ENCODE results near the gene BCAR1.
"Not testable (repeated sequence)": the region's sequence is repeated elsewhere in the genome, so short reads cannot be mapped to it uniquely, and the experiment has no call there.

The BCAR1 gene

DNA sequence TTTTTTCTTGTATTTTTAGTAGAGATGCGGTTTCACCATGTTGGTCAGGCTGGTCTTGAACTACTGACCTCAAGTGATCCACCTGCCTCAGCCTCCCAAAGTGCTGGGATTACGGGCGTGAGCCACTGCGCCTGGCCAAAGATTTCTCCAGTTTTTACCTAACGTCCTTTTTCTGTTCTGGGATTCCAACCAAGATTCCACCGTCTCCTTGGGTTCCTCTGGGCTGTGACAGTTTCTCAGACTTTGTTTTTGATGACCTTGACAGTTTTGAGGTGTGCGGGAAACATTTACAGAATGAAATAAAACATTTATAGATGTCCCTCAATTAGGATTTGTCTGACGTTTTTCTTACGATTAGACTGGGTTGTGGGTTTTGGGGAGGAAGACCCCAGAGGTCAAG is 17.9 kb upstream of the BCAR1 start:
- not testable (repeated sequence) for DNase-seq (ENCODE audit: low spot score)

DNA sequence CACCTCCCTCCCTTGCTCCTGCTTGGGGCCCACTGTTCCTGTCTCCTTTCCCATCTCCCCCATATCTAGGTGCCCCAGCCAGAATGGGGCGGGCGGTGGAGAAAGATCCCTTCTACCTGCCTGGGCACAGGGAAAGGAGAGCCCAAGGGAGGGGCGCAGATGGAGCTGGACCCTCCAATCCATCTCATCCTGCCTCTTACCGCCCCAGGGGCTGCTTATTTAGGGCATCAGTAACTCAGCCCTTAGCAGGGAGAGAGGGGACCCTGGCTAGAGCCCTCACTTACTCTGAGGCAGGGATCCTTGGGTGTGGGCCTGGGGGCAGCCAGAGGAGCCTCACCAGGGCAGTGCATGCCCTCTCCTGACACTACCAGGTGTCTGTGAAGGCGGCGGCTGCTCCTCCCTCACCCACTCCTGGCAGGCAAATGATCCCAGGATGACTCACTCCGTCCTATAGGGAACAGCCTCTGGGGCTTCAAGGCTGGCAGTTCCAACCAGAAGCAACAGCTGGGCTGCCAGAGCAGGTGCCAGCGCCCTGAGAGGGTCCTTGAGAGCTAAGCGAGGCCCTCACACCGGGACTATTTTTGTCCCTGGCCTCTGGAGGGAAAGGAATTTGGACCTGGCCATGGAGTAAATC is 16.3 kb upstream of the BCAR1 start:
- peak; percentile 79 for DNase-seq (ENCODE audit: low spot score)

- DNase-seq (ENCODE audit: low spot score), result no peak
These were observed 15.6 kb upstream of the BCAR1 start for GRCh38 chr16:75266738-75267630.

GRCh38 chr16:75265911-75266701 is 14.7 kb upstream of the BCAR1 start:
- peak; percentile 81 for DNase-seq (ENCODE audit: low spot score)

DNA sequence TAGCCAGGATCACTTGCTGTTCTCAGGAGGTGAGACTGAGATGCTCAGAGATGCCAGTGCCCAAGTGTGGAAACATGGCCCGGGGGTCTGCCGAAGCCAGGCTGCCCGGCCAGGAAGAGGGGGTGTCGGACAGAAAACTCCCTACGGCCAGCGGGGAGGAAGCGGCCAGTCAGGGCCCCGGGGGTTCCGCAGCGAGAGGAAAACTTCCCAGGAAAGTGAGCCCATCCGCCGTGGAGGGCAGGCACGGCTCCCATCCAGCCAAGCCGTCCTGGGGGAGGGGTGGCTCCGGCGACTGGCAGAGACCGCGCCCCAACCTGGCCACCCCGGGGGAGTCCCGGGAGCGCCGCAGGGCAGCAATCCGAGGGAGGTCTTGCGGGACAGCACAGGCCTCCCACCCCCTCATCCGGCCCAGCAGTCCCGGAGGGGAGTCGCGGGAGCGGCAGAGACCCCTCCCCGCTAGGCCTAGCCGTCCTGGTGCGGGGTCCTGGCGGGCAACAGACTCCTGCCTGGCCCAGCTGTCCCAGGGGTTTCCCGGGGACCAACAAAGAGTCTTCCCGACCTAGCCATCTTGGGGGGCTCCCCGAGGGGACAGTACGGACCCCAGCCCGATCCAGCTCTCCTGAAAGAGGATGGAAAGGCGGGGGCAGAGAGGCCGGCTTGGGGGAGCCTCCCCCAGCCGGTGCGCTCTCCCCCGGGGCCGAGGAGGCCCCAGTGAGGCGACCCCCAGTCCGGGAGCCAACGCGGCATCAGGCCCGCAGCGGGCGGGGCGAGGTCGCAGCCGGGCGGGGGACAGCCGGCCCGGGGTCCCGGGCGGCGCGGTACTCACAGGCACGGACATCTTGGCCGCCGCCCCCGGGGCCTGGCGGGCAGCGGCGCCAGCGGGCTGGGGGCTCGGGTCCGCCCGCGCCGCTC is 13.8 kb upstream of the BCAR1 start:
- DNase-seq (ENCODE audit: low spot score), result no peak

- DNase-seq (ENCODE audit: low spot score), result no peak
These were observed 13.1 kb upstream of the BCAR1 start for GRCh38 chr16:75264457-75264998.

GRCh38 chr16:75263963-75264445 is 12.6 kb upstream of the BCAR1 start:
- DNase-seq (ENCODE audit: low spot score), result peak; percentile 24

- no peak for DNase-seq (ENCODE audit: low spot score)
These were observed 12.0 kb upstream of the BCAR1 start for GRCh38 chr16:75263291-75263962.

GRCh38 chr16:75262800-75263127 is 11.3 kb upstream of the BCAR1 start:
- no peak for DNase-seq (ENCODE audit: low spot score)

DNA sequence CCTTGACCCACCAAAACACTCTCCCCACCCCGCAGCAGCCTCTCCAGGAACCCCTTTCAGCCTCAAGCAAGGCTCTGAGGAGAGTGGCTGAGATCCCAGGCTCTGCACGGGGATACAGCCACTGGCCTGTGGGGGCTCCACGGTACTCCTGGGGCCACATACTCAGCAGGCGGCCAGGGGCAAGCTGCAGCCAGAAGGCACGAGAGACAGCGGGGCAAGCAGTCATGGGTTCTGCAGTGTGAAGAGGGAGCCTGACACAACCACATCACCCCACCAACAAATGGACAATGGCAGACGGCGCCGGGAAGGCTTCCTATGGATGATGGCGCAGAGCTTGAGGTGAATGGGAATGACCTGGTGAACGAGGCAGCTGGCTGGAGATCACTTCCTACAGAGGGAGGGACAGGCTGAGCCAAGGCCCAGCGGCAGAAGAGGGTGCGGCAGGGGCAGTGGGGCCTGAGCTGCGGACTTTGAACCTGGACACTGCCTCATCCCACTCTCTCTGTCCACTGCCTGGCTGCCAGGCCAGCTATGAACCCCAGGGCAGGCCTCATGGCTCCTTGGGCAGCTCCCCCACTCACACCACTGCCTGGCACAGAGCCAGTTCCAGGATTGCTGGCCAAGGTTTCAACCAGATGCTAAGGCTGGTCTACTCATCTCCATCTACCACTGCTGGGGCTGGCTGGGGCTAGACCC is 10.8 kb upstream of the BCAR1 start:
- no peak for DNase-seq (ENCODE audit: low spot score)

- DNase-seq (ENCODE audit: low spot score), result no peak
These were observed 10.2 kb upstream of the BCAR1 start for GRCh38 chr16:75261590-75262078.

DNA sequence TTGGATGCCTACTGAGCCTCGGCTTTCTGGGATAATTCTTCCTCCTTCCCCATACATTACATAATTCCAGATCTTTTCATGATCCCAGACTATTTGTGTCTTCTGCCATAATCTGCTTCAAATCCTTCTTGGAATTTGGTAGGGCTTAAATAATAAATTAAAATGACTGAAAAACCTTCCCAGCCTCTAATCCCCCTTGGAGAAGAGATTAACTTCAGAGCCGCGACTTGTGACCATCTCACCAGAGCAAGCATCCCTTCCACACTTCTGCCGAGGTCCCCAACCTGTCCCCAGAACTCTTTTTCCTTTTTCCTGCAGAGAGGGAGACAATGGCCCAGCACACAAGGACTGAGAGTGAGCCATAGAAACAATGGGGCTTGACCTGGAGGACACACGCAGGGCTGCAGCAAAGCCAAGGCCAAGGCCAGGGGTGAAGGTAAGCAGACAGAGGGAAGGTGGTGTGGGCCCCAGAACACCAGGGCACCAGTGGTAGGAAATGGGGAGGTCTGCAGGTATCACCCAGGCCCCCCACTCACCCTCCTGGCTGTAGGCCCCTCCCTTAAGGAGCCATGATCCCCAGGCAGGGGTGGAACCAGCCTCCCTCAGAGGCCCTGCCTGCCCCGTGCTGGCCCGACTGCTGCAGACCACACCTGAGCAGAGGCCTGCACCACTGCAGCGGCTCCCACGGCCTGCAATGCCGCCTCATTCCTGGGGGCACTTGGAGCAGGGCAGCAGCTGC is 9.6 kb upstream of the BCAR1 start:
- no peak for DNase-seq (ENCODE audit: low spot score)

GRCh38 chr16:75258807-75259141 is 7.3 kb upstream of the BCAR1 start:
- no peak for DNase-seq (ENCODE audit: low spot score)

GRCh38 chr16:75257886-75258806 is 6.7 kb upstream of the BCAR1 start:
- no peak for DNase-seq (ENCODE audit: low spot score)

DNA sequence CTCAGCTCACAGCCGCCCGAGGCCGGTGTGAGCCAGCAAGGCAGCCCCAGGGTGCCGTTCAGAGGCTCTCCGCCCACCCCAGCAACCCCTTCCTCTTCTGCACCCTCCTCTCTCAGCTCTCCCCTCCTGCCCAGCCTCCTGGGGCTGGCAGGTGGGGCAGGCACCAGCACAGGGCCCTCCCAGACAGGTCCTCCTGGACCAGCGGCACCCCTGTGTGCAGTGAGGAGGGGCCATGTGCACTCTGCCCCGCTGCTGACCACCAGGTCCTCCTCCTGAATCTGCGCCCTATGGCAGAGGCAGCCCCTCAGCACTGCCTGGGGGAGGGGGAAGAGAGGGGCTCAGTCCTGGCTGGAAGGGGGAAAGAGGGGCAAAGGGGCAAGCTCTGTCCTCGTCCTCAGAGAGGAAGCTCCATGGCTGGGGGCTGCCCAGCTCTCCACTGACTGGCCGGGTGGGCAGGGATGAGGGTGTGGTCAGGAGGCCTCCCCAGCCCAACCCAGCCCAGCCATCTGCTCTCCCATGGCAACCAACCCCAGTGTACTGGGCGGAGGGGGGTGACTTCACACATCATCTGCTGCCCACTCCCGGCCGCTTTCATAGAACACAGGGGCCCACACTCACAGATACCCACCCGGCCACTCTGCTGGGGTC is 5.4 kb upstream of the BCAR1 start:
- DNase-seq (ENCODE audit: low spot score), result no peak

DNA sequence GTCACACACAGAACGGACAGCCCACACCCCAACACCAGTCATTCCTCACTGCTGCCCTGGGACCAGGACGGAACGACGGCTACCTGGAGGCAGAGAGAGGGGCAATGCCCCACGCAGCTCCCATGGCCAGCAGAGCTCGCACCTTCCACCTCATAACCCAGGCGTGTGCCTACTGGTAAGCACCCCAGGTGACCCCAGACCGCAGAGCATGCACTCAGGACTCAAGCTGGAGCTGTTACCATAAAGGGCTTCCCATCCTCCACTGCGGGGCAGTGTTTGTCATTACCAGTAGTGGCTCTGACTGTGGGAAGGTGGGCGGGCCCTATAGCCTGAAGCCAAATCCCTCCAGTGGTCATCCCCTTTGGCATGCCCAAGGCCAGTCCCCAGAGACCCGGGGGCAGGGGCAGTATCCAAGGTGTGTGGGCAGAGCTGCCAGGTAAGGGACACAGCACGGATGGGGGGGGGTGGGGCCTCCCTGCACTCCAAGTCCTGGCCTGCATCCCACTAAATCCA is 4.7 kb upstream of the BCAR1 start:
- DNase-seq (ENCODE audit: low spot score), result no peak

DNA sequence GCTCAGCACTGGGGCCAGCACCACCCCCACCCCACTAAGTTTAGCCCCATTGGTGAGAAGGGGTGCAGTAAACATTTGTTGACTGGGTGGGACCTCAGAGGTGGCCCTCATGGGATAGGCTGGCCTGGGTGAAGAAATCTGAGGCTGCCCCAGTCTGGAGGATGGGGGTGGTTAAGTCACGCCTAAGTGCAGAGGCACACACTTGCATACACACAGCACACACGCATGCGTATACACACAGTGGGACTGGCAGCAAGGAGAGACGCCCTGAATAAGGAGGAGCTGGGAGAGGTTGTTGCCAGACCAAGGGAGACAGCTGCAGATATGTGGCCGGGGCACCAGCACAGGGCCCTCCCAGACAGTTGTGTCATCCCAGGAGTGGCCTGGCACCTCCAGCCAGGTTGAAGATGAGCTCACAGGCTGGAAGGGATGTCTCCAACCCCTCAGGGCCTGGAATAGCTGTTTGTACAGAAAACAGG is 3.0 kb upstream of the BCAR1 start:
- DNase-seq (ENCODE audit: low spot score), result no peak

Data from LoVo (cell line).